ENCODE measurements around the gene KCTD13. TPM values are rescaled to one million over a fixed set of nuclear protein-coding genes. Genes with fewer than 3 reads are reported as not detected.
"Not testable (repeated sequence)": the region's sequence is repeated elsewhere in the genome, so short reads cannot be mapped to it uniquely, and the experiment has no call there.

KCTD13 gene
- total RNA-seq, 1 experiment from 2014 or later, result 11.0 TPM

DNA sequence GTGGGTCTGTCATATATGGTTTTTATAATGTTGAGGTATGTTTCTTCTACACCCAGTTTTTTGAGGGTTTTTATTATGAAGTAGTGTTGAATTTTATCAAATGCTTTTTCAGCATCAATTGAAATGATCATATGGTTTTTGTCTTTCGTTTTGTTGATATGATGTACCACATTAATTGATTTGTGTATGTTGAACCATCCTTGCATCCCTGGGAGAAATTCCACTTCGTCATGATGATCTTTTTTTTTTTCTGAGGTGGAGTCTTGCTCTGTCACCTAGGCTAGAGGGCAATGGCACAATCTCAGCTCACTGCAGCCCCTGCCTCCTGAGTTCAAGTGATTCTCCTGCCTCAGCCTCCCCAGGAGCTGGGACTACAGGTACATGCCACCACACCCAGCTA is 21.9 kb upstream of the KCTD13 start:
- no peak for DNase-seq (ENCODE audit: low spot score)

DNA sequence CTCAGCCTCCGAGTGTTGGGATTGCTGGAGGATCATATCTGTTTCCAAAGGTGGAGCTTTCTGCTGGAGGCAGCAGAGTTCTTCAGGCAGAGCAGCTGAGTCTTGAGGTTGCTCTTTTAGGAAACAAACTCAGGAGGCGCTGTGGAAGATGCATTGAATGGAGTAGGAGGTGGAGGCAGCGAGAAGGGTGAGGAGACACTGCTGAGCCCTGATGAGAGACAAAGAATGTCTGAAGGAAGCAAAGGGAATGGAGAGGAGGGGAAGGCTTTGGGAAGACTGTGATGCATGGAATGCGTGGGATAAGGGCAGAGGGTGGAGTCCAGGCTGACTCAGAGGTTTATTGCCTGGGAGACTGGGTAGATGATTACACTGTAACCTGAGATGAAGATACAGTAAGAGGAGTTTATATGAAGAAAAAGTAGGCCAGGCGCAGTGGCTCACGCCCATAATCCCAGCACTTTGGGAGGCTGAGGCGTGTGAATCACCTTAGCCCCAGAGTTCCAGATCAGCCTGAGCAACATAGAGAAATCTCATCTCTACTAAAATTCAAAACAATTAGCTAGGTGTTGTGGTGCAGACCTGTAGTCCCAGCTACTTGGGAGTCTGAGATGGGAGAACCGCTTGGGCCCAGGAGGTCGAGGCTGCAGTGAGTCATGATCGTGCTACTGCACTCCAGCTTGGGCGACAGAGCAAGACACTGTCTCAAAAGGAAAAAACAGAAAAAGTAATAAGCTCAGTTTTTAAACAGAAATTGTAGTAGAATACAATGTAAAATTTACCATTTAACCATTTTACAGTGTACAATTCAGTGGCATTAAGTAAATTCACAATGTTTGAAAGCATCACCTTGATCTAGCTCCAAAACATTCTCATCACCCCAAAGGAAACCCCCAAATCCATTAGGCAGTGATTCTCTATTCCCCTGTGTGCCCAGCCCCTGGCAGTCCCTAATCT is 18.1 kb upstream of the KCTD13 start:
- peak; percentile 100 for DNase-seq (ENCODE audit: low spot score)

DNA sequence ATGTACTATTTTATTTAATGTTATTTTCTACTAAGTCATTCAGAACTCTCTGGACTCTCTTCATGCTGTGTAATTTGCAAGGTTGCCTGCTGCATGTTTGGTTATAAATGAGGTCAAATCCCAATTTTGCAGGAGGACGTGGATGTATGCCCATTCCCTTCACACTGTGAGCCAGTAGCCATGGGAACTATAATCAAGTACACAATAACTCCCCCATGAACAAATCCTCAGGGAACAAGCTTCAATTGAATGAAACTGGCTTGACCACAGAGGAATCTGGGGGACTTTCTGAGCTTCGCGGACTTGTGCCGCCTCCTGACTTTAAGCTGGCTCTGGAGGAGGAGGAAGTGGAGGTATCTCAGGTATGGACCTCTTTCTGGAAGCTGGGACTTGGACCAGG is 14.6 kb upstream of the KCTD13 start:
- DNase-seq (ENCODE audit: low spot score), result no peak

DNA sequence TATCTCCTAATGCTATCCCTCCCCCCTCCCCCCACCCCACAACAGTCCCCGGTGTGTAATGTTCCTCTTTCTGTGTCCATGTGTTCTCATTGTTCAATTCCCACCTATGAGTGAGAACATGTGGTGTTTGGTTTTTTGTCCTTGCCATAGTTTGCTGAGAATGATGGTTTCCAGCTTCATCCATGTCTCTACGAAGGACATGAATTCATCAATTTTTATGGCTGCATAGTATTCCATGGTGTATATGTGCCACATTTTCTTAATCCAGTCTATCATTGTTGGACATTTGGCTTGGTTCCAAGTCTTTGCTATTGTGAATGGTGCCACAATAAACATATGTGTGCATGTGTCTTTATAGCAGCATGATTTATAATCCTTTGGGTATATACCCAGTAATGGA is 5.7 kb upstream of the KCTD13 start:
- DNase-seq (ENCODE audit: low spot score), result not testable (repeated sequence)

DNA sequence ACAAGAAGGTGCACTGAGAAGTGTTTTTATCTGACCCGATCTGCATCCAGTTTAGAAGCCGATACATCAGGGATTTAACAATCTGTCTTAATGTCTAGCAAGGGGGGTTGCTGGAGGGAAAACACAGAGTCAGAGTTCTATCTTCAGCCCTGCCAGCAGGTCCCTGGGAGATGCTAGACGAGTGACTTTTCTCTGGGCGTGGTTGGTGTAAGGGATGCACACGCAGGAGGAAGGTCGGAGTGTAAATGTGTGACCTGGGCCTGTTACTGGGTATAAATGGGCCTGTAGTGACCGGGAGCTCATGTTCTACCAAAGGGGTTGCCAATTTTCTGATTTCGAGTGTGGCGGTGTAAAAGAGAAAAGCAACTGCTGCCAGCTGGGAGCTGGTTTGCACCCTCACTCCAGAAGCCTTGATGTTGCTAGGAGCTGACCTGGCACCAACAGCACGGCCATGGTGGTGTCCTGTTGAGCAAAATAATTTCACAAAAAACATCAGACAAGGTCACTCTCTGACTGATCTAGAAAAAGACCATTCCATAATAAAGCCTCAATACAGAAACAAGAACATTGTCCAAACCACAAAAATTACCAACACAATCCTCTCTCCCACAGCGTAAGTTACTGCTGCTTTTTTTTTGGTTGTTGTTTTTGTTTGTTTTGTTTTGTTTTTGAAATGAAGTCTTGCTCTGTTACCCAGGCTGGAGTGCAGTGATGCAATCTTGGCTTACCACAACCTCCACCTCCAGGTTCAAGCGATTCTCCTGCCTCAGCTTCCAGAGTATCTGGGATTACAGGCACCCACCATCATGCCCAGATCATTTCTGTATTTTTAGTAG is 1.3 kb upstream of the KCTD13 start:
- DNase-seq (ENCODE audit: low spot score), result no peak

DNA sequence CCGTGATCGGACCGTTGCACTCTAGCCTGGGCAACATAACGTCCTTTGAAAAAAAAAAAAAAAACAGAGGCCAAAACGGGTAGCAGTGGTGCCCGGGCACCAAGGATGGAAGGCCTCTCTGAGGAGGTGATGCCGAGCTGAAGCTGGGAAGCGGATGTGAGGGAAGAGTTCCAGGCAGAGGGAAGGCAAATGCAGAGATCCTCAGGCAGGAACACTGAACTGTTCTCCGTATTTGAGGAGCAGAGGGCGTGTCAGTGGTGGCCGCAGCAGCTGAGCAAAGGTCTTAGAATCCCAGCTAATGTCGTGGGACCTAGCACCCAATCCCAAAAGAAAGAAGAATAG is 656 bp upstream of the KCTD13 start:
- DNase-seq (ENCODE audit: low spot score), result peak; percentile 48

DNA sequence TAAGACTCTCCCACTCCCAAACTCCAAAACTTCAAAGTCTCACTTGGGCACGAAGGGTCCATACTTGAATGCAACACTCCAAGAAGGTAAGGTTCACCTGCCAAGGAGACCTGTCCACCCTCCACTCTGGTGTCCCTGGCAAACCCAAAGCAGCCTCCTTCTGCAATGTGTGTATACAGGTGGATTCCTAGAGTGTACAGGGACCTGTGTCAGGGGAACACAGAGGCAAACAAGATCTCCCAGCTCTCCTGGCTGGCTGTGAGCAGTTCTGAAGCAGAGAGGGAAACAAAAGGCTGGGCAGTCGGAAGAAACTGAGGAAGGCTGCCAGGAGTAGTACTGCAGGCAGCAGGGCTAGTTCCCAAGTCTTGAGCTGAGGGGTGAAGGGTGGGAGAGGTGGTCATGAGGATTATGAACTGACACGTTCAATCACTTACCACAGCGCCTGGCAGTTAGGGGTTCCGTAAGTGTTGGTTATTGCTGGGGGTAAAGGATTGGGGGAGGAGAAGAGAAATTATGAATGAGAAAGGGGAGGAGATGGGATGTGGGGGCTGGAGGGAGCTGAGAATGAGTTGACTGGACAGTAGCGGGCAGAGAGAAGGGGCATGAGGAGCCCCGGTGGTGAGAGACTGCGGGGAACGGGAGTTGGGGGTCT is 795 bp downstream of the KCTD13 start:
- DNase-seq (ENCODE audit: low spot score), result no peak

DNA sequence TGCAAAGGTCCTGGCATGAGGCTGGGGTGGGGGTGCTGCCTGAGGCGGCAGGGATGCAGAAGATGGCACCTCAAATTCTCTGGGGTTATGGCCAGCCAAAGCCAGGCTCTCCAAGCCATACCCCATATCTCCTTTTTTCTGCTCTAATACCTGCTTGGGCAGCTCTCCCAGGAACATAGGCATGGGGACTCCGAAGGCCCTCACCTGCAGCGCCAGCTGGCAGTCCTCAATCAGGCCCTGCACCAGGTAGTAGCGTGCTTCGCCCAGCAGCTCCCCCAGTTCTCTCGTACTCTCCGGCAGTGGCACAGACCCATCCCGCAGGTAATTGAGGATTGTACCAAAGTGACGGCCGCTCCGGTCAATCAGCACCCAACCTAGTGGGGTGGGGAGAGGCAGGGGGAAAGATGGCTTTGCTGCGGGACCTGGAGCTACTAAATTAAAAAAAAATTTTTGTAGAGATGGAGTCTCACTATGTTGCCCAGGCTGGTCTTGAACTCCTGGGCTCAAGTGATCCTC is 3.0 kb downstream of the KCTD13 start:
- no peak for DNase-seq (ENCODE audit: low spot score)

DNA sequence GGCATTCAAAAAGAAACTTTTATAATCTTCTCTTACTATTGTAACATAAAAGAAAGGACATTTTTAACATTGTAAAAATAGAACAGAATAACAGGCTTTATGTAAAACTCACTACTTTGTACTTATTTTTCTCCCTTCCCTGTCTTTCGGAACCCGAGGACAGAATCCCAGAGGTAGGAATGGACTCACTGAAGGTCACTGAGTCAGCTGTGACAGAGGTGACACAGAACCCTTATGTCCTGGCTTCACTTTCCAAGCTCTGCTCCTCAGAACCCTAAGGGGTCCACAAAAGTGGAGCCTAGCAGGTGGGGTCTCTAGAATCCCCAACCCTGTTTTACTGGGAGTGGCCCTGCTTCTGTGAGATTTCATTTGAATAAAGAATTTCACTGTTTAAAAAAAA is 3.7 kb downstream of the KCTD13 start:
- DNase-seq (ENCODE audit: low spot score), result no peak

DNA sequence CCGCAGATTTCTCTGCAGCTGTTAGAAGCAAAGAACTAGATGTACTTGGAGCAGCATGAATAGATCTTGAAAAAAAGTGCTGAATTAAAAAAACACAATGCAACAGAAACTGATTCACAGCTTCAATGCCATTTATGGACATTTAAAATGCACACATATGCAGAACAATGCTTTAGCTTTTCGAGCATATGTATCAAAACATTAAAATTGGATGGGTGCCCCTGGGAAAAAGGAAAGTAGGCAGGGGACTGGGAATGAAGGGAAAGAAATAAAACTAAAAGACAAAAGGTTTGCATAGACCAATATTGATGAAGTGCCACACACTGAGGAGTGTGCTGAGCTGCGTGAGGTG is 5.0 kb downstream of the KCTD13 start:
- DNase-seq (ENCODE audit: low spot score), result no peak

DNA sequence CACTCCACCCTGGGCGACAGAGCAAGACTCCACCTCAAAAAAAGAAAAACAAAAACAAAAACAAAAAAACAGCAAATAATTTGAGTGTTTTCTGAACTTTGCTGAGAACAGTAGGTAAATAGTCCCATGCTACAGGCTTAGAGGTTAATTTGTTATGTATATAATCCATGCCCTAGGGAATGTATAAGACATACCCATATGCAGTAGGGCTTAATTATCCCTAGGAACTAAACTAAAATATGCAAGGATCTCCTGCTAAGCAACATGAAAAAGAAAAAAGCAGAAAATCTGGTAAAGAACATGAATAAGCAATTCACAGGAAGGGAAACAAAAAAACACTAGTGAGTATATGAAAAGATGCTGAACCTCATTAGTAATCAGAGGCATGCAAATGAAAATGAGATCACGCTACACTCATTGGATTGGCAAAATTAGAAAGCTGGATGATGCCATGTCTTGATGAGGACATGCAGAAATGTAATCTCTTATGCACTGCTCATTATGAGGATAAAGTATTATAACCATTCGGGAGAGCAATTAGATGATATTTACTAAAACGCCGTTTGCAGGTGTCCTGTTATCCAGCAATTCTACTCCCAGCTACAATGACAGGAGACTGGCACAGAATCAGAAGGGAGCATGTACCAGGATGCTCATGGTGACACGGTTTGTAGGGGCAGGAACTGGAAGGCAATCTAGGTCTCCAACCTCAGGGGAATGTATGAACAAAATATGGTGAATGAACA is 5.6 kb downstream of the KCTD13 start:
- no peak for DNase-seq (ENCODE audit: low spot score)

DNA sequence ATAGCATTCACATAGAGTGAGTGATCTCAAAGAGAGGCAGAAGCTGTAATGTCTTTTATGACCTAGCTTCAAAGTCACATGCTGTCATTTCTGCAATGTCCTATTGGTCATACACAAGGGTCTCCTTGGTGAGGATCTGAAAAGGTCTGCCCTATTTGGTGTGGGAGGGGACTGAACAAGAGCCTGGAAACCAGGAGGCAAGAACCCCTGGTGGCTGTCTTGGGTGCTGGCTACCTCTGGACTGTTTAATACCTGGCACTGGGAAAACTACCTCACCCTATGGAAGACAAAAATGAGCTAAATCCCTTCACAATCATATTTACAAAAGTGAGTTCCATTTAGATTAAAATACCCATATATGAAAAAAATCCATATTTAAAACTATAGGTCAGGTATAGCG is 9.0 kb downstream of the KCTD13 start:
- DNase-seq (ENCODE audit: low spot score), result no peak

DNA sequence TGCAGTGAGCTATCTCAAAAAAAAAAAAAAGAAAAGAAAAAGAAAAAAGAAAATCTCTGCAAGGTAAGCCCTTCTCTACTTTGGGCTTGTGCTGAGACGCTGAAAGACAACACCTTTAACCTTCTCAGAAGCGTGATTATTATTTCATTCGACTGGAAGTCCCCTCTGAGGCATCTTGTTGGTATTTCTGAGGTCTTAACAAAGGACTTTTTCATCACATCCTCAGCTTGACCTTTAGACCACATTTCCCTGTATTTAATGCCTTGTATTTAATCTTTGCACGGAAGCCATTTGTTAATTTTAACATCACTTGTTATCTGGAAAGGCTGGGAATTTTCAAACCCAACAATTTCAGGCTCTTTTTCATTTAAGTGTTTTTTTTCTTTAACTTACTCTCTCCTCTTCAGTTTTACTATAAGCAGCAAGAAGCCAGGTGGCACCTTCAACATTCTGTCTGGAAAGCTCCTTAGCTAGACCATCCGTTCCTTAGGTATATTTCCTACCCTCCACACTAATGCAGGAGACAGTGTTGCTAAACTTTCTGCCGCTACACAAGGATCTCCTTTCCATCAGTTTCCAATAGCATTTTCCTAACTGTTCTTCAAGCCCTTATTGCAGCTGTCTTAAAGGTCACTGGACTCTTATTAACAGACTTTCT is 10.3 kb downstream of the KCTD13 start:
- DNase-seq (ENCODE audit: low spot score), result peak; percentile 91

DNA sequence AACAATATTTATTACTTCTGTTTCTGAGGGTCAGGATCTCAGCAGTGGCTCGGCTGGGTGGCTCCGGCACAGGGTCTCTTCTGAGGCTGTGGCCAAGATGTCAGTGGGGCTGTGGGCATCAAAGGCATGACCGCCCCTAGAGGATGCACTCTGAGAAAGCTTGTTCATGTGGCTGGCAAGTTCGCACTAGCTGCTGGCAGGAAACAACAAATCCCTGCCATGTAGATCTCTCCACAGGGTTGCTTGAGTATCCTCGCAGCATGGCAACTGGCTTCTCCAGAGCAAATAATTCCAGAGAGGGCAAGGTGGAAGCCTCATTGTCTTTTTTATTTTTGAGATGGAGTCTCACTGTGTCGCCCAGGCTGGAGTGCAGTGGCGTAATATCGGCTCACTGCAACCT is 12.5 kb downstream of the KCTD13 start:
- no peak for DNase-seq (ENCODE audit: low spot score)

DNA sequence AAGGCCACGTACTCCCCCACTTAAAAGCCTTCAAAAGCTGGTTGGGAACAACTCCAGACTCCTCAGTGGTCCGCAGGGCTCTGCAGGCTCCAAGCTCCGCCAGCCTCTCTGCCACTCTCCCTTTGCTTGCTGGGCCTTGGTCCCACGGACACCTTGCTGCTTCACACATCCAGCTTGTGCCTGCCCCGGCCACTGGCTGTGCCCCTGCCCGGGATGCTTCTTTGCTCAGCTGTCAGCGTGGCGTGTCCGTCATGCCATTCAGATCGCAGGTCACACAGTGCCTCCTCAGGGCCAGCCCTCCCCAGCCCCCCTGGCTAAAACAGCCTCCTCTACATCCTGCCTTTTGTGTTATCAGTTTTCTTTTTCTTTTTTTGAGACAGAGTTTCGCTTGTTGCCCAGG is 13.9 kb downstream of the KCTD13 start:
- DNase-seq (ENCODE audit: low spot score), result no peak

DNA sequence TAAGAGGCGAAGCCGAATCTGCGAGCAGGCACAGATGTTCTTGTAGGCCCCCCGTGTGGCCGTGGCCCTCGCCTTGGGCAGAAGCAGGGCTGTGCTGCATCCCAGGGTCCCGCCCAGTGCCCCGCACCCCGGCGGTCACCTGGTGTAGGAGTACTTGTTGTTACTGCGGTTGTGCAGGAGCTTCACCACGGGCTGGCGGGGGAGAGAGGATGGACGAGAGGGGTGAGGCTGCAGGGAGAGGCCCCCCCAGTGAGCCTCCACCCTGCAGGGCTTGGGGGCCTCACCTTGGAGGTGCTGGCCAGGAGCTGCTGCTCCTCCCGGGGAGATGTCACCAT is 14.4 kb downstream of the KCTD13 start:
- DNase-seq (ENCODE audit: low spot score), result no peak

DNA sequence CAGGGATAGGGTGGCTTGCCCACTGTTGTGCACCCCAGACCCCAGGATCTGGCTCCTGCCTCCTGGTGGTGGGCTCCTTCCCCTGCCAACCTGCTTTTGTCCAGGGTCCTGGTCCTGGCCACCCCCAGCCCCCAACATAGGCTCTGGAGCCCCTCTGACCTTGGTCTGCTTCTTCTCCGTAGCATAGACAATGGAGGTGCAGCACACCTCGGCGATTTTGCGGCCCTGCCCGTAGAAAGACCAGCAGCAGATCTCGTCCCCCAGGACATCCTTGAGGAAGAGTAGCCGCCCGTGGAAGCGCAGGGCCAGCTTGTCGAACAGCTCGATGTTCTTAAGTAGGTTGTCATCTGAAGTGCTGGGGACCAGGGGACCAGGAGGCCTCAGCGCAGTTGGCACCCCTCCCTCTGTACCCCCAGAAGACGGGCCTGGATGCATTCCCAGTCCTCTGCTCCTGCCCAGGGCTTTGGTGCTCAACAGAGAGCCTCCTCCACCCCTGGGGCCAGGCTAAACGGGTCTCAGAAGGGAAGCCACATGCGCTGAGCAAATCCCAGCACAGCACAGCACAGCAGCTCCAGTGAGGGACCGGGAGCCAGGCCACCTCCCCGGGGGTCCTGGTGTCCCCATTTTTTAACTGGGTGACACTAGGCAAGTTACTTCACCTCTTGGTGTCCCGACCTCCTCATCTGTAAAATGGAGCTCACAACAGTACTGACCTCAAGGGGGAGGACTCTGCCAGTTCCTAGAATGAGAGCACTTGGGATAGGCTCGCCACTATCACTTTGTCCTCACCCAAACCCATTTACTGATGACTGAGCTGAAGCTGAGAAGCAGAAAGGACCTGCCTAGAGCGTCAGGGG is 15.0 kb downstream of the KCTD13 start:
- DNase-seq (ENCODE audit: low spot score), result no peak

DNA sequence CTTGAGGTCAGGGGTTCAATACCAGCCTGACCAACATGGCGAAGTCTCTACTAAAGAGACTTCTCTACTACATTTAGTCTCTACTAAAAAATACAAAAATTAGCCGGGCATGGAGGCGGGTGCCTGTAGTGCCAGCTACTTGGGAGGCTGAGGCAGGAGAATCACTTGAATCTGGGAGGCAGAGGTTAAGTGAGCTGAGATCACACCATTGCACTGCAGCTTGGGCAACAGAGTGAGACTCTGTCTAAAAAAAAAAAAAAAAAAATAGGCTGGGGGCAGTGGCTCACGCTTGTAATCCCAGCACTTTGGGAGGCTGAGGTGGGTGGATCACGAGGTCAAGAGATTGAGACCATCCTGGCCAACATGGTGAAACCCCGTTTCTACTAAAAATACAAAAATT is 16.2 kb downstream of the KCTD13 start:
- not testable (repeated sequence) for DNase-seq (ENCODE audit: low spot score)

DNA sequence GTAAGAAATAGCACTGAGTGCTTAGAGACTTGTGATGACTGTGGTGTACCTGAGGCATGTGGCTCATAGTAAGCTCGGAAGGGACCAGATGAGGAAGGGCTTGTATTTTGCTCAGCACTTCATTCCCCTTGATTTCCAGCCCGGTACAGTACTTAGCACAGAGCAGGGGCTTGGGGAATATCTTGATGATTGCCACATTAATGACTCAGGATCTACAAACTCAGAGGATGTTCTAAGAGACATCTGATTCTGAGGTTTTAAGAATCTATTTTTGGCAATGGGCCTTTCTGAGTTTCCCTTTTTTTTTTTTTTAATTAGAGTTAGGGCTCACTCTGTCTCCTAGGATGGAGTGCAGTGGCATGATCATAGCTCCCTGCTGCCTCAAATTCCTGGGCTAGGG is 16.6 kb downstream of the KCTD13 start:
- DNase-seq (ENCODE audit: low spot score), result peak; percentile 70

DNA sequence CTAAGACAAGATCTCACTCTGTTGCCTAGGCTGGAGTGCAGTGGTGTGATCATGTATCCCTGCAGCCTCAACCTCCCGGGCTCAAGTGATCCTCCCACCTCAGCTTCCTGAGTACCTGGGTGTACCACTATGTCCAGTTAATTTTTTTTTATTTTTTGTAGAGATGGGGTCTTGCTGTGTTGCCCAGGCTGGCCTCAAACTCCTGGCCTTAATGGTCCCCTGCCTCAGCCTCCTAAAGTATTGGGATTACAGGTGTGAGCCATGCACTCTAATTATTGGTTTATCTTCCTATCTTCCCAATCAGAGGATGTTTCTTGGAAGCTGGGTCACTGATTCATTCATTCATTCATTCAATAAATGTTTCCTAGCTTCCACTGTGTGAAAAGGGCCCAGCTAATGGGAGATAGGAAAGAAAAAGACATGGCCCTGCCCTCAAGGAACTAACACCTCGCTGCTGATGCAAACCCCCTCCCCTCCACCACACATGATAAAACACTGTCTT is 17.3 kb downstream of the KCTD13 start:
- DNase-seq (ENCODE audit: low spot score), result no peak
